ENCODE data around the gene ARPC5. TPM values are rescaled to one million over a fixed set of nuclear protein-coding genes. Genes with fewer than 3 reads are reported as not detected.

Gene ARPC5
- total and polyA plus RNA-seq, 9 of the 15 experiments (the other 6 are each of a cell fraction or from before 2014, with no cell fraction given) = 71.8 to 150 (median 91.6) TPM

DNA sequence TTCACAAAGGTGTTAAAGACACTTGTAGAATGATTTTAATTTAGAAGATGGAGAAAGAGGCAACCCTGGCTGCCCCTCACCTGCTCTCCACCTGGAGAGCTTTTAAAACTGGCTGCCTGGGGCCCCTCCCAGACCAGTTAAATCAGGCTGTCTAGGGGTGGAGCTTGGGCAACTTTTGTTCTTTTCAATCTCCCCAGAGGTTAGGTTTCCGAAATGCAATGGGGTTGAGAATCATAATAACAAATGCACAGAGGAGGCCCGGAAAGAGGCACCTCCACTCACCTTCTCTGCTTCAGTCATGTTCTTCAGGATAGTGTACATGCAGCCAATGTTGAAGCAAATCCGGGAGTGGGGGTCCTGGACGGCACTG, 45.7 kb downstream of the ARPC5 start (continued):
- TF ChIP-seq, protein P1, sequence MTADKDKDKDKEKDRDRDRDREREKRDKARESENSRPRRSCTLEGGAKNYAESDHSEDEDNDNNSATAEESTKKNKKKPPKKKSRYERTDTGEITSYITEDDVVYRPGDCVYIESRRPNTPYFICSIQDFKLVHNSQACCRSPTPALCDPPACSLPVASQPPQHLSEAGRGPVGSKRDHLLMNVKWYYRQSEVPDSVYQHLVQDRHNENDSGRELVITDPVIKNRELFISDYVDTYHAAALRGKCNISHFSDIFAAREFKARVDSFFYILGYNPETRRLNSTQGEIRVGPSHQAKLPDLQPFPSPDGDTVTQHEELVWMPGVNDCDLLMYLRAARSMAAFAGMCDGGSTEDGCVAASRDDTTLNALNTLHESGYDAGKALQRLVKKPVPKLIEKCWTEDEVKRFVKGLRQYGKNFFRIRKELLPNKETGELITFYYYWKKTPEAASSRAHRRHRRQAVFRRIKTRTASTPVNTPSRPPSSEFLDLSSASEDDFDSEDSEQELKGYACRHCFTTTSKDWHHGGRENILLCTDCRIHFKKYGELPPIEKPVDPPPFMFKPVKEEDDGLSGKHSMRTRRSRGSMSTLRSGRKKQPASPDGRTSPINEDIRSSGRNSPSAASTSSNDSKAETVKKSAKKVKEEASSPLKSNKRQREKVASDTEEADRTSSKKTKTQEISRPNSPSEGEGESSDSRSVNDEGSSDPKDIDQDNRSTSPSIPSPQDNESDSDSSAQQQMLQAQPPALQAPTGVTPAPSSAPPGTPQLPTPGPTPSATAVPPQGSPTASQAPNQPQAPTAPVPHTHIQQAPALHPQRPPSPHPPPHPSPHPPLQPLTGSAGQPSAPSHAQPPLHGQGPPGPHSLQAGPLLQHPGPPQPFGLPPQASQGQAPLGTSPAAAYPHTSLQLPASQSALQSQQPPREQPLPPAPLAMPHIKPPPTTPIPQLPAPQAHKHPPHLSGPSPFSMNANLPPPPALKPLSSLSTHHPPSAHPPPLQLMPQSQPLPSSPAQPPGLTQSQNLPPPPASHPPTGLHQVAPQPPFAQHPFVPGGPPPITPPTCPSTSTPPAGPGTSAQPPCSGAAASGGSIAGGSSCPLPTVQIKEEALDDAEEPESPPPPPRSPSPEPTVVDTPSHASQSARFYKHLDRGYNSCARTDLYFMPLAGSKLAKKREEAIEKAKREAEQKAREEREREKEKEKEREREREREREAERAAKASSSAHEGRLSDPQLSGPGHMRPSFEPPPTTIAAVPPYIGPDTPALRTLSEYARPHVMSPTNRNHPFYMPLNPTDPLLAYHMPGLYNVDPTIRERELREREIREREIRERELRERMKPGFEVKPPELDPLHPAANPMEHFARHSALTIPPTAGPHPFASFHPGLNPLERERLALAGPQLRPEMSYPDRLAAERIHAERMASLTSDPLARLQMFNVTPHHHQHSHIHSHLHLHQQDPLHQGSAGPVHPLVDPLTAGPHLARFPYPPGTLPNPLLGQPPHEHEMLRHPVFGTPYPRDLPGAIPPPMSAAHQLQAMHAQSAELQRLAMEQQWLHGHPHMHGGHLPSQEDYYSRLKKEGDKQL (CRISPR knock-in tag; IDR thresholded peaks at IDR 0.05; ENCODE audit: borderline replicate concordance) = no peak

DNA sequence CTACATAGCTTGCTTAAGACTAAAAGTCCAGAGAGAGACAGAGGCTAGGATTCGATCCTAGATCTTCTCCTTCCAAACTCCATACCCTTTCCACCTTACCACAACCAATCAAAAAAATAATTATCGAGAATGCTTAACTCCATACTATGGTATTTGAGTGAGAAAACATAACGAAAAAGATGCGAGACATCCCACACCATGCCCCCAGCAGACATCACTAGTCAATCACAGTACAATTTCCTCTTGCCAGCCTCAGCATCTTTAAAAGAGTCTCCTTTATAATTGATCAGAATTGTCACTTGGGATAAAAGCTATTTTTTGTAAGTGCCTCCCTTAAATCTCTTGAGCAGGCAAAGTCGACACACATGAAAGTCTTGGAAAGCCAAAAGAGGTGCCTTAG, 46.2 kb downstream of the ARPC5 start:
- intact Hi-C loops (cut with micrococcal nuclease) (no loop called here), in situ Hi-C loops (cut with MboI) (no loop called here)
- H2AFZ ChIP-seq (ENCODE audit: low read depth, low read length) = no peak overlapping the region
- peaks cover 25 to 51% of the 10 kb centered on the region in 2 experiments for H3K27me3 ChIP-seq (ENCODE audit: control insufficient read depth in 2 of 2, insufficient read depth in 2 of 2, low read length in 2 of 2)
- H3K9ac ChIP-seq (ENCODE audit: insufficient read depth in 1 of 2, low read depth in 2 of 2, low read length in 2 of 2) = no peak overlapping the region
- BruUV-seq (replicated peaks) = no TSS peak
- no peaks in the 10 kb centered on the region for H3K9me3 ChIP-seq (replicated peaks; ENCODE audit: control insufficient read depth, insufficient read depth, low read depth, low read length)
- DNase-seq (ENCODE audit: extremely low read depth in 1 of 4, low spot score in 3 of 4) = no peak
- FAIRE-seq = no peak
- H3K4me3 ChIP-seq = no peak overlapping the region
- no peaks in the 10 kb centered on the region for H3K9me1 ChIP-seq (ENCODE audit: control insufficient read depth, insufficient read depth, low read length)
- ChIA-PET CTCF (ENCODE audit: low intra/inter-chr PET ratio) (no interaction called here), POLR2A (interaction anchor here (0.6 to 2.1 kb wide), 3 partner anchors 9 to 17 kb away, joined by 3 to 11 read pairs (median 4); no protein-coding TSS in a partner anchor)
- no peaks in the 10 kb centered on the region for H3K79me2 ChIP-seq (ENCODE audit: control insufficient read depth, insufficient read depth, low read length)
- H4K20me1 ChIP-seq (replicated peaks; ENCODE audit: control insufficient read depth, insufficient read depth, low read length) = no peaks in the 10 kb centered on the region
- H3K4me1 ChIP-seq (replicated peaks in 1 of 2; ENCODE audit: control insufficient read depth in 2 of 2, insufficient read depth in 2 of 2, low read length in 2 of 2) = no peaks in the 10 kb centered on the region
- WGBS (ENCODE audit: insufficient coverage, low coverage, missing lambda C conversion rate) = 1% methylated on average over 5 of the region's 5 CpGs
- TF ChIP-seq ZNF23 (CRISPR knock-in tag; IDR thresholded peaks at IDR 0.05) (peak; percentile 94), ZBTB17 (CRISPR knock-in tag; IDR thresholded peaks at IDR 0.05) (peak; percentile 93)
- TF ChIP-seq, protein P2, sequence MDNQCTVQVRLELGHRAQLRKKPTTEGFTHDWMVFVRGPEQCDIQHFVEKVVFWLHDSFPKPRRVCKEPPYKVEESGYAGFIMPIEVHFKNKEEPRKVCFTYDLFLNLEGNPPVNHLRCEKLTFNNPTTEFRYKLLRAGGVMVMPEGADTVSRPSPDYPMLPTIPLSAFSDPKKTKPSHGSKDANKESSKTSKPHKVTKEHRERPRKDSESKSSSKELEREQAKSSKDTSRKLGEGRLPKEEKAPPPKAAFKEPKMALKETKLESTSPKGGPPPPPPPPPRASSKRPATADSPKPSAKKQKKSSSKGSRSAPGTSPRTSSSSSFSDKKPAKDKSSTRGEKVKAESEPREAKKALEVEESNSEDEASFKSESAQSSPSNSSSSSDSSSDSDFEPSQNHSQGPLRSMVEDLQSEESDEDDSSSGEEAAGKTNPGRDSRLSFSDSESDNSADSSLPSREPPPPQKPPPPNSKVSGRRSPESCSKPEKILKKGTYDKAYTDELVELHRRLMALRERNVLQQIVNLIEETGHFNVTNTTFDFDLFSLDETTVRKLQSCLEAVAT (IDR thresholded peaks at IDR 0.05) = peak in 1 of 2 experiments; percentile 82; a peak in 2 of 4 replicates
- TF ChIP-seq, protein P3, sequence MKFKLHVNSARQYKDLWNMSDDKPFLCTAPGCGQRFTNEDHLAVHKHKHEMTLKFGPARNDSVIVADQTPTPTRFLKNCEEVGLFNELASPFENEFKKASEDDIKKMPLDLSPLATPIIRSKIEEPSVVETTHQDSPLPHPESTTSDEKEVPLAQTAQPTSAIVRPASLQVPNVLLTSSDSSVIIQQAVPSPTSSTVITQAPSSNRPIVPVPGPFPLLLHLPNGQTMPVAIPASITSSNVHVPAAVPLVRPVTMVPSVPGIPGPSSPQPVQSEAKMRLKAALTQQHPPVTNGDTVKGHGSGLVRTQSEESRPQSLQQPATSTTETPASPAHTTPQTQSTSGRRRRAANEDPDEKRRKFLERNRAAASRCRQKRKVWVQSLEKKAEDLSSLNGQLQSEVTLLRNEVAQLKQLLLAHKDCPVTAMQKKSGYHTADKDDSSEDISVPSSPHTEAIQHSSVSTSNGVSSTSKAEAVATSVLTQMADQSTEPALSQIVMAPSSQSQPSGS (CRISPR knock-in tag; IDR thresholded peaks at IDR 0.05) = no peak
- H3K36me3 ChIP-seq (ENCODE audit: control insufficient read depth, insufficient read depth, low read length) = no peaks in the 10 kb centered on the region
- ATAC-seq = no peak
- H3K27ac ChIP-seq (ENCODE audit: extremely low read depth, low read depth, low read length) = no peak overlapping the region
- H3K4me2 ChIP-seq (ENCODE audit: insufficient read depth, low read length) = no peak overlapping the region

Data from K562 (cell line).